DLD1 (cell line): ENCODE measurements around the gene C19orf73.
"Not testable (repeated sequence)": the region's sequence is repeated elsewhere in the genome, so short reads cannot be mapped to it uniquely, and the experiment has no call there.

Source experiments
- in situ Hi-C: cut with HindIII; loops from 2 replicates; pipeline ENCODE4 v1.10.0; 2017; ENCODE audit warnings: low sequenced_read_pairs

C19orf73 gene

GRCh38 chr19:49103331-49104085 is 15.4 kb downstream of the C19orf73 start:
- in situ Hi-C loops: no loop called here

GRCh38 chr19:49102303-49102702 is 16.6 kb downstream of the C19orf73 start:
- in situ Hi-C loops: no loop called here

- in situ Hi-C loops: no loop called here
These were observed 17.8 kb downstream of the C19orf73 start for GRCh38 chr19:49101160-49101559.

GRCh38 chr19:49098795-49099194 is 20.1 kb downstream of the C19orf73 start:
- in situ Hi-C loops: no loop called here

- in situ Hi-C loops: no loop called here
These were observed 21.3 kb downstream of the C19orf73 start for GRCh38 chr19:49097453-49098288.

GRCh38 chr19:49094505-49095482 is 24.1 kb downstream of the C19orf73 start:
- in situ Hi-C loops: no loop called here

- in situ Hi-C loops: no loop called here
These were observed 26.3 kb downstream of the C19orf73 start for GRCh38 chr19:49092686-49093085.

GRCh38 chr19:49091391-49092038 is 27.4 kb downstream of the C19orf73 start:
- in situ Hi-C loops: no loop called here

GRCh38 chr19:49086296-49086695 is 32.6 kb downstream of the C19orf73 start:
- in situ Hi-C loops: no loop called here

- in situ Hi-C loops: no loop called here
These were observed 33.1 kb downstream of the C19orf73 start for GRCh38 chr19:49085868-49086232.

- in situ Hi-C loops: no loop called here
These were observed 33.7 kb downstream of the C19orf73 start, which contains the start of gene SNRNP70 for GRCh38 chr19:49085020-49085867. Gene SNRNP70 (plus strand): TSS chr19:49085451. CDS start chr19:49086415, 964 bp downstream.

- in situ Hi-C loops: no loop called here
These were observed 34.5 kb downstream of the C19orf73 start for GRCh38 chr19:49084206-49085019.

GRCh38 chr19:49081273-49081672 is 37.7 kb downstream of the C19orf73 start:
- in situ Hi-C loops: no loop called here

- in situ Hi-C loops: no loop called here
These were observed 38.6 kb downstream of the C19orf73 start for GRCh38 chr19:49080392-49080791.

- in situ Hi-C loops: not testable (repeated sequence)
These were observed 44.1 kb downstream of the C19orf73 start for GRCh38 chr19:49074869-49075268.

GRCh38 chr19:49073514-49074378 is 45.2 kb downstream of the C19orf73 start:
- in situ Hi-C loops: no loop called here

- in situ Hi-C loops: no loop called here
These were observed 46.9 kb downstream of the C19orf73 start for GRCh38 chr19:49071860-49072547.
